RWPE2 (cell line): ENCODE results near the gene CLCN6.

Source experiments
- ATAC-seq: fragments of 200-7000 bp; cut with Tn5 transposase; 3 replicates; pipeline ENCODE4 v1.9.1; 2021; ENCODE audit warnings: low read depth
- DNase-seq: peaks from one replicate; pipeline ENCODE4 v3.0.0-alpha.2; 2020; ENCODE audit warnings: low spot score
- H3K27ac ChIP-seq: fragments of 450-650 bp; 2 replicates; pipeline ENCODE4 v1.5.1; 2017; ENCODE audit warnings: mild to moderate bottlenecking; ENCODE audit not compliant: poor library complexity, severe bottlenecking
- H3K27me3 ChIP-seq: fragments of 250-450 bp; sonication (Bioruptor Pico); 2 replicates; pipeline ENCODE4 v1.5.1; 2021; ENCODE audit warnings: mild to moderate bottlenecking, moderate library complexity; ENCODE audit not compliant: insufficient read depth, poor library complexity, severe bottlenecking
- H3K36me3 ChIP-seq: fragments of 250-450 bp; sonication (Bioruptor Pico); 2 replicates; pipeline ENCODE4 v1.5.1; 2020; ENCODE audit warnings: low read depth, mild to moderate bottlenecking, moderate library complexity
- H3K4me1 ChIP-seq: fragments of 250-450 bp; sonication (Bioruptor Pico); 2 replicates; pipeline ENCODE4 v1.5.1; 2021; ENCODE audit warnings: mild to moderate bottlenecking, moderate library complexity; ENCODE audit not compliant: insufficient read depth, poor library complexity, severe bottlenecking
- H3K4me3 ChIP-seq: fragments of 250-450 bp; sonication (Bioruptor Pico); 2 replicates; pipeline ENCODE4 v1.5.1; 2021; ENCODE audit warnings: mild to moderate bottlenecking, moderate library complexity; ENCODE audit not compliant: severe bottlenecking
- H3K9me3 ChIP-seq: fragments of 250-450 bp; sonication (Bioruptor Pico); 2 replicates; pipeline ENCODE4 v1.5.1; 2021; ENCODE audit warnings: mild to moderate bottlenecking, moderate library complexity; ENCODE audit not compliant: severe bottlenecking
- CTCF ChIP-seq: fragments of 450-650 bp; IDR thresholded peaks from one replicate; pipeline ENCODE4 v1.5.1; 2017; ENCODE audit warnings: mild to moderate bottlenecking, moderate library complexity; ENCODE audit not compliant: poor library complexity, severe bottlenecking

The CLCN6 gene

DNA sequence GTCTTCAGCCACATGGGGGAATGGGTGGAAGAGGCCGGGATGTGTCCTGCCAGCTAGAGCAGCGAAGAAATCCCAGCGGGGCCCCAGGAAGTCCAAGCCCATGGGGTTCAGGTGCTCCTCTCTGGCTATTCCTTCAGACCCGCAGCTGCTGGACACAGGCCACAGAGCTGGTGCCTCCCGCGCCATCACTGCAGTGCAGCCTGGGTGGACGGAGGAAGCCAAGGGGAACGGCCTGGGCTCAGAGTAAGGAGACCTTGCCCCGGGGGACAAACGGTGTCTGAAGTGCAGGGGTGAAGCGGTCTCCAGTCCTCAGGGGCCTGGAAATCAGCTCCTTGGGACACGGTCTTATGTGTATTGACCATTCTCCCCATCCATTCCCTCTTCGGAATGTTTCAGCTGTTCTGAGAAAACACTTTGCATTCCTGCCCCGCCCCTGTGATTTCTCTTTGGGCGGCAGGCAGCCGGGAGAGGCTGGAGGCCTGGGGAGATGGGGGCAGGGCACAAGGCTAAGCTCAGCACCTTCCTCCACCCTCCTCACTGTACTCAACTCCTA lies 18.7 kb upstream of the CLCN6 start:
- H3K9me3 ChIP-seq = no peaks in the 10 kb centered on the region
- H3K27ac ChIP-seq = no peak overlapping the region
- H3K4me1 ChIP-seq = peaks cover 15% of the 10 kb centered on the region
- no peaks in the 10 kb centered on the region for H3K27me3 ChIP-seq
- no peaks in the 10 kb centered on the region for H3K36me3 ChIP-seq
- TF ChIP-seq CTCF = no peak
- H3K4me3 ChIP-seq = no peak overlapping the region
- DNase-seq (no peak), ATAC-seq (peak; percentile 67)

DNA sequence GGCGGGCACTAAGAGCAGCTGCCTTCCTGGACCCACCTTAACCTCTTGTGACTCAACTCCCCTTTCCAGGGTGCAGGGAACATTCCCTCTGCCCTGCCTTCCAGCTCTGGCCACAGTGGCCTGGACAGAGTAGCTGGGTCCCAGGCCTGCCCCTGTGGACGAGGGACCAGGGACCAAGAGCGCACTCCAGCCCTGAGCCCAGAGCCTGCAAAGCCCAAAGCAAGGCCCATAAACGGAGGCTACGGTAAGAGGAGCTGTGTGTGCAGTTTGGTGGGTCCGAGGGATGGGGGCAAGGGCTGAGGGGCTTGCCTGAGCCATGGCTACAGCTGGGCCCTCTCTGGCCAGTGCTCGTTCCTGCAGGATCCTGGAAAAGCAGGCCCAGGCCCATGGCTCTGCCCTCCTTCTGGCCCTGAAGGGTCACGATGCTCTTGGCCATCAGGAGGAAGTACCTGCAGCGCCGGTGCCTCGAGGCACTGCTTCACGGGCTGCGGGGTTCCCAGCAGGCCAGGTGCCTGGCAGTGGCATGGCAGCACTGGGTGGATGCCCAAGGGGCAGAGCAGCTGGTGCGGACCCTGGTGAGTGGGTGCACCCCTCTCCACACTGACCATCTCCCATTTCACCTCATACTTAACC lies 18.1 kb upstream of the CLCN6 start:
- Histone ChIP-seq H3K9me3 (no peaks in the 10 kb centered on the region), H3K4me1 (peaks cover 15% of the 10 kb centered on the region)
- no peak; the same call in 2 of the 3 replicates for ATAC-seq

GRCh38 chr1:11788549-11789053 lies 17.4 kb upstream of the CLCN6 start:
- no peaks in the 10 kb centered on the region for H3K27me3 ChIP-seq
- no peak overlapping the region for H3K27ac ChIP-seq
- H3K9me3 ChIP-seq = no peaks in the 10 kb centered on the region
- peaks cover 15% of the 10 kb centered on the region for H3K4me1 ChIP-seq
- no peak for DNase-seq
- no peak overlapping the region for H3K4me3 ChIP-seq
- no peak for ATAC-seq
- no peak for TF ChIP-seq CTCF
- H3K36me3 ChIP-seq = peaks cover 1% of the 10 kb centered on the region; the same call in 1 of the 2 replicates

More for the DNA sequence above, 18.1 kb upstream of the CLCN6 start:
- no peaks in the 10 kb centered on the region for H3K27me3 ChIP-seq
- no peak for TF ChIP-seq CTCF
- DNase-seq = no peak
- H3K27ac ChIP-seq = no peak overlapping the region
- no peaks in the 10 kb centered on the region for H3K36me3 ChIP-seq
- no peak overlapping the region for H3K4me3 ChIP-seq

DNA sequence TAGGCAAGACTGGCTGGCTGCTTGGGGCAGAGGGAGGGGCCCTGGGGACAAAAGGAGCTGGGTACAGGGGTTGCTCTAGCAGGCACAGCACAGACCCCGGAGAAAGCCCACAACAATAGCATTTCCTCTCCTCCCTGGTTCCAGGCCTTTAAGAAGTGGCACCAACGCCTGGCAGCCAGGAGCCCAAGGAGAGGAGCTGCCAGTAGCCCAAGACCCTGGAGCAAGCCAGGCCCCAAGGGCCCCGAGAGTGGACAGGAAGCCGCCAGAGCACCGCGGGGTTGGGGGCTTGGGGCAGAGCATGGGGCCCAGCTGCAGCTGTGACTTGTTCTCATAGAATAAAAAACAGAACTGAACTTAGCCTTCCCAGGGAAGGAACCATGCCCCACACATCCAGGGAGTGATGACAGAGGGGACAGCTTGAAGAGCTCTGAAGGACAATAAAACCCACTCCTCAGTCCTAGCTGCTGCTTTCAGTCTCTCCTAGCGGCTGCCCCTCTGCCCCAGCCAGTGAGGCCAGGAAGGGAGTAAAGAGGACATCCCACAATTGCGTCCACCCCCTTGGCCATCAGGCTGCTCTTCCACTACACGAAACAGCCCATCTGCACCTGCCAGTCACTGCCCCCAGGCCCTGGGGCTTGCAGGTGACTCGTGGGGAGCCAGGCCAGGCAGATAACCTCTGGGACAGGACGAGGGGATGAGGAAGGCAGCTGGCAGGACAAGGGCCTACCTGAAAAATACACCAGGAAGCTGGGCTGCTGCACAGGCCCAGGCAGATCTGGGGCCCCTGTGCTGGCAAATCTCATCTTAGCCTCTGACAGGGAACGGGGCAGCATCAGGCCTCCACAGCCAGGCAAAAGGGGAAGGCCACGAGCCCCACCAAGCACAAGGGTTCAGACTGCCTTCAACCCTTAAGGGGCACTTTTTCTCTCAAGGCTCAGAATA lies 16.6 kb upstream of the CLCN6 start:
- Histone ChIP-seq H3K4me1 (peaks cover 15% of the 10 kb centered on the region), H3K27me3 (no peaks in the 10 kb centered on the region), H3K9me3 (no peaks in the 10 kb centered on the region), H3K36me3 (peaks cover 9% of the 10 kb centered on the region), H3K27ac (no peak overlapping the region), H3K4me3 (no peak overlapping the region)
- DNase-seq (no peak), ATAC-seq (no peak)
- TF ChIP-seq CTCF = no peak
